Measurements from ENCODE around the gene ZSCAN12. TPM values are rescaled to one million over a fixed set of nuclear protein-coding genes. Genes with fewer than 3 reads are reported as not detected.

Gene ZSCAN12
- total and polyA plus RNA-seq, 2 of the 13 experiments (the other 11 are each of a cell fraction or from before 2014, with no cell fraction given): 2.8 to 8.9 TPM

DNA sequence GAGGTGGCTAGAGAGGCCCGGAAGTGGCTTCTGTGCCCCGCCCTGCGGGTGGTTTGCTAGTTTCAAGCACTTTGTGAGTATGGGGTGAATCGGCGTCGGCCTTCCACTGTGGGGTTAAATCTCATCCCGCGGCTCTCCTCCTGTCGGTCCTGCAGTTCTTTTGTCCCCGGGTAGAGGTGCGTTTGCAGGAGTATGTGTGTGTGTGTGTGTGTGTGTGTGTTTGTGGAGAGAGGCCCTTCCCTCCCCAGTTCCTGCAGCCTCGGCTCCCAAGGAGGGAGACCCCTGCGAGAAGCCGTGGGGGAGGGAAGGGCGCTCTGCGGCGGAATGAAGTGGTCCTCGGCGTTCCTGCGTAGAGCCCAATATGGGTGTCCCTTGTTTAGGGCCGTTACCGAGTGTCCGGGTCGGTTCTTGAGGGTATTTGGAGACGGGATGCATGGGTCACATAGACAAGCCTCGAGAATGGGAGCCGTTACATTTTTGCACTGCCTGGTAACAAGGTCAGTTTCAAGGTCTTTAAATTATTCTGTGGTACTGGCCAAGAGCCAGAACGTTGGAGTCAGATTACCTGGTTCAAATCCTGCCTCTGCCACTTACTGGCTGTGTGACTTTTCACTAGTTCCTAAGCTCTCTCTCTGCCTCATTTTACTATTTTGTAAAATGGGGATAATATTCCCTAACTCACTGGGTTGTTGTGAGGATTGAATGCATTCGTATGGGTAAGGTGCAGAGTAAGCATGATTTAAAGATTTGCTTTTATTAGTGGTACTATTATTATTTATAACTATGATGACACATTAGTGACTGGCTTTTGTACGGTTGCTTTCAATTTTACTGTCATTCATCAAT, 49.4 kb downstream of the ZSCAN12 start, which contains the start of gene ZKSCAN3 (continued):
- peak; percentile 72; the same call in 1 of the 2 replicates for TF ChIP-seq ZSCAN22 (CRISPR knock-in tag; IDR thresholded peaks at IDR 0.05)
- TF ChIP-seq, protein P1, sequence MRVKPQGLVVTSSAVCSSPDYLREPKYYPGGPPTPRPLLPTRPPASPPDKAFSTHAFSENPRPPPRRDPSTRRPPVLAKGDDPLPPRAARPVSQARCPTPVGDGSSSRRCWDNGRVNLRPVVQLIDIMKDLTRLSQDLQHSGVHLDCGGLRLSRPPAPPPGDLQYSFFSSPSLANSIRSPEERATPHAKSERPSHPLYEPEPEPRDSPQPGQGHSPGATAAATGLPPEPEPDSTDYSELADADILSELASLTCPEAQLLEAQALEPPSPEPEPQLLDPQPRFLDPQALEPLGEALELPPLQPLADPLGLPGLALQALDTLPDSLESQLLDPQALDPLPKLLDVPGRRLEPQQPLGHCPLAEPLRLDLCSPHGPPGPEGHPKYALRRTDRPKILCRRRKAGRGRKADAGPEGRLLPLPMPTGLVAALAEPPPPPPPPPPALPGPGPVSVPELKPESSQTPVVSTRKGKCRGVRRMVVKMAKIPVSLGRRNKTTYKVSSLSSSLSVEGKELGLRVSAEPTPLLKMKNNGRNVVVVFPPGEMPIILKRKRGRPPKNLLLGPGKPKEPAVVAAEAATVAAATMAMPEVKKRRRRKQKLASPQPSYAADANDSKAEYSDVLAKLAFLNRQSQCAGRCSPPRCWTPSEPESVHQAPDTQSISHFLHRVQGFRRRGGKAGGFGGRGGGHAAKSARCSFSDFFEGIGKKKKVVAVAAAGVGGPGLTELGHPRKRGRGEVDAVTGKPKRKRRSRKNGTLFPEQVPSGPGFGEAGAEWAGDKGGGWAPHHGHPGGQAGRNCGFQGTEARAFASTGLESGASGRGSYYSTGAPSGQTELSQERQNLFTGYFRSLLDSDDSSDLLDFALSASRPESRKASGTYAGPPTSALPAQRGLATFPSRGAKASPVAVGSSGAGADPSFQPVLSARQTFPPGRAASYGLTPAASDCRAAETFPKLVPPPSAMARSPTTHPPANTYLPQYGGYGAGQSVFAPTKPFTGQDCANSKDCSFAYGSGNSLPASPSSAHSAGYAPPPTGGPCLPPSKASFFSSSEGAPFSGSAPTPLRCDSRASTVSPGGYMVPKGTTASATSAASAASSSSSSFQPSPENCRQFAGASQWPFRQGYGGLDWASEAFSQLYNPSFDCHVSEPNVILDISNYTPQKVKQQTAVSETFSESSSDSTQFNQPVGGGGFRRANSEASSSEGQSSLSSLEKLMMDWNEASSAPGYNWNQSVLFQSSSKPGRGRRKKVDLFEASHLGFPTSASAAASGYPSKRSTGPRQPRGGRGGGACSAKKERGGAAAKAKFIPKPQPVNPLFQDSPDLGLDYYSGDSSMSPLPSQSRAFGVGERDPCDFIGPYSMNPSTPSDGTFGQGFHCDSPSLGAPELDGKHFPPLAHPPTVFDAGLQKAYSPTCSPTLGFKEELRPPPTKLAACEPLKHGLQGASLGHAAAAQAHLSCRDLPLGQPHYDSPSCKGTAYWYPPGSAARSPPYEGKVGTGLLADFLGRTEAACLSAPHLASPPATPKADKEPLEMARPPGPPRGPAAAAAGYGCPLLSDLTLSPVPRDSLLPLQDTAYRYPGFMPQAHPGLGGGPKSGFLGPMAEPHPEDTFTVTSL (CRISPR knock-in tag; IDR thresholded peaks at IDR 0.05; ENCODE audit: borderline replicate concordance): peak; percentile 59; the same call in 1 of the 2 replicates
- TF ChIP-seq PHF8 (CRISPR knock-in tag; IDR thresholded peaks at IDR 0.05): peak; percentile 89
- TF ChIP-seq KDM5A (IDR thresholded peaks at IDR 0.05; ENCODE audit: borderline replicate concordance, low read length): peak; percentile 88; the same call in 1 of the 2 replicates
- TF ChIP-seq SMC3 (IDR thresholded peaks at IDR 0.05; ENCODE audit: low read length): no peak; the same call in 1 of the 2 replicates
- TF ChIP-seq, protein P2, sequence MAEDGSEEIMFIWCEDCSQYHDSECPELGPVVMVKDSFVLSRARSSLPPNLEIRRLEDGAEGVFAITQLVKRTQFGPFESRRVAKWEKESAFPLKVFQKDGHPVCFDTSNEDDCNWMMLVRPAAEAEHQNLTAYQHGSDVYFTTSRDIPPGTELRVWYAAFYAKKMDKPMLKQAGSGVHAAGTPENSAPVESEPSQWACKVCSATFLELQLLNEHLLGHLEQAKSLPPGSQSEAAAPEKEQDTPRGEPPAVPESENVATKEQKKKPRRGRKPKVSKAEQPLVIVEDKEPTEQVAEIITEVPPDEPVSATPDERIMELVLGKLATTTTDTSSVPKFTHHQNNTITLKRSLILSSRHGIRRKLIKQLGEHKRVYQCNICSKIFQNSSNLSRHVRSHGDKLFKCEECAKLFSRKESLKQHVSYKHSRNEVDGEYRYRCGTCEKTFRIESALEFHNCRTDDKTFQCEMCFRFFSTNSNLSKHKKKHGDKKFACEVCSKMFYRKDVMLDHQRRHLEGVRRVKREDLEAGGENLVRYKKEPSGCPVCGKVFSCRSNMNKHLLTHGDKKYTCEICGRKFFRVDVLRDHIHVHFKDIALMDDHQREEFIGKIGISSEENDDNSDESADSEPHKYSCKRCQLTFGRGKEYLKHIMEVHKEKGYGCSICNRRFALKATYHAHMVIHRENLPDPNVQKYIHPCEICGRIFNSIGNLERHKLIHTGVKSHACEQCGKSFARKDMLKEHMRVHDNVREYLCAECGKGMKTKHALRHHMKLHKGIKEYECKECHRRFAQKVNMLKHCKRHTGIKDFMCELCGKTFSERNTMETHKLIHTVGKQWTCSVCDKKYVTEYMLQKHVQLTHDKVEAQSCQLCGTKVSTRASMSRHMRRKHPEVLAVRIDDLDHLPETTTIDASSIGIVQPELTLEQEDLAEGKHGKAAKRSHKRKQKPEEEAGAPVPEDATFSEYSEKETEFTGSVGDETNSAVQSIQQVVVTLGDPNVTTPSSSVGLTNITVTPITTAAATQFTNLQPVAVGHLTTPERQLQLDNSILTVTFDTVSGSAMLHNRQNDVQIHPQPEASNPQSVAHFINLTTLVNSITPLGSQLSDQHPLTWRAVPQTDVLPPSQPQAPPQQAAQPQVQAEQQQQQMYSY (CRISPR knock-in tag; IDR thresholded peaks at IDR 0.05): no peak
- TF ChIP-seq, protein P3, sequence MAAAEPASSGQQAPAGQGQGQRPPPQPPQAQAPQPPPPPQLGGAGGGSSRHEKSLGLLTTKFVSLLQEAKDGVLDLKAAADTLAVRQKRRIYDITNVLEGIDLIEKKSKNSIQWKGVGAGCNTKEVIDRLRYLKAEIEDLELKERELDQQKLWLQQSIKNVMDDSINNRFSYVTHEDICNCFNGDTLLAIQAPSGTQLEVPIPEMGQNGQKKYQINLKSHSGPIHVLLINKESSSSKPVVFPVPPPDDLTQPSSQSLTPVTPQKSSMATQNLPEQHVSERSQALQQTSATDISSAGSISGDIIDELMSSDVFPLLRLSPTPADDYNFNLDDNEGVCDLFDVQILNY (CRISPR knock-in tag; conservative IDR thresholded peaks at IDR 0.05): no peak
- TF ChIP-seq ZNF883 (CRISPR knock-in tag; IDR thresholded peaks at IDR 0.05; ENCODE audit: not compliant biosample characterization): peak; percentile 69
- no peak for TF ChIP-seq ZNF564 (CRISPR knock-in tag; IDR thresholded peaks at IDR 0.05)
- TF ChIP-seq ZNF556 (CRISPR knock-in tag; IDR thresholded peaks at IDR 0.05; ENCODE audit: borderline replicate concordance): peak; percentile 84; the same call in 1 of the 2 replicates
- TF ChIP-seq, protein P4, sequence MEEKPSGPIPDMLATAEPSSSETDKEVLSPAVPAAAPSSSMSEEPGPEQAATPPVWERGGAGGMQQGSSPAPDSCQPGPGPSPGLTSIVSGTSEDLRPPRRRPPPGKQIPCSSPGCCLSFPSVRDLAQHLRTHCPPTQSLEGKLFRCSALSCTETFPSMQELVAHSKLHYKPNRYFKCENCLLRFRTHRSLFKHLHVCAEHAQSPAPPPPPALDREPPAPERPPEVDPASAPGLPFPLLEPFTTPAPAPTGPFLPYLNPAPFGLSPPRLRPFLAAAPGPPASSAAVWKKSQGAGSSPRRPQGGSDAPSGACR (CRISPR knock-in tag; IDR thresholded peaks at IDR 0.05): peak; percentile 90
- peak; percentile 41; the same call in 1 of the 2 replicates for TF ChIP-seq MTA1 (CRISPR knock-in tag; IDR thresholded peaks at IDR 0.05; ENCODE audit: borderline replicate concordance)
- TF ChIP-seq, protein P5, sequence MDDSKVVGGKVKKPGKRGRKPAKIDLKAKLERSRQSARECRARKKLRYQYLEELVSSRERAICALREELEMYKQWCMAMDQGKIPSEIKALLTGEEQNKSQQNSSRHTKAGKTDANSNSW (CRISPR knock-in tag; IDR thresholded peaks at IDR 0.05; ENCODE audit: borderline replicate concordance): no peak; the same call in 1 of the 2 replicates
- TF ChIP-seq, protein P6, sequence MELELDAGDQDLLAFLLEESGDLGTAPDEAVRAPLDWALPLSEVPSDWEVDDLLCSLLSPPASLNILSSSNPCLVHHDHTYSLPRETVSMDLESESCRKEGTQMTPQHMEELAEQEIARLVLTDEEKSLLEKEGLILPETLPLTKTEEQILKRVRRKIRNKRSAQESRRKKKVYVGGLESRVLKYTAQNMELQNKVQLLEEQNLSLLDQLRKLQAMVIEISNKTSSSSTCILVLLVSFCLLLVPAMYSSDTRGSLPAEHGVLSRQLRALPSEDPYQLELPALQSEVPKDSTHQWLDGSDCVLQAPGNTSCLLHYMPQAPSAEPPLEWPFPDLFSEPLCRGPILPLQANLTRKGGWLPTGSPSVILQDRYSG (CRISPR knock-in tag; IDR thresholded peaks at IDR 0.05): no peak

All from HepG2 (cell line).